HL-60 (cell line): ENCODE measurements around the gene NEAT1.

Experiments used
- GABPA ChIP-seq: IDR thresholded peaks from 2 replicates; pipeline ENCODE4 v1.6.1; 2012; ENCODE audit warnings: low read depth
- POLR2AphosphoS5 ChIP-seq: IDR thresholded peaks from 2 replicates; pipeline ENCODE4 v1.6.1; 2012; ENCODE audit warnings: low read depth
- REST ChIP-seq: IDR thresholded peaks from 2 replicates; pipeline ENCODE4 v1.6.1; 2012; ENCODE audit warnings: low read depth; ENCODE audit not compliant: insufficient replicate concordance
- TF ChIP-seq, protein P1 (sequence below): IDR thresholded peaks from one replicate; pipeline ENCODE4 v1.5.1; 2011; ENCODE audit warnings: low read length, control low read depth, inconsistent platforms; ENCODE audit not compliant: insufficient read depth

DNA sequence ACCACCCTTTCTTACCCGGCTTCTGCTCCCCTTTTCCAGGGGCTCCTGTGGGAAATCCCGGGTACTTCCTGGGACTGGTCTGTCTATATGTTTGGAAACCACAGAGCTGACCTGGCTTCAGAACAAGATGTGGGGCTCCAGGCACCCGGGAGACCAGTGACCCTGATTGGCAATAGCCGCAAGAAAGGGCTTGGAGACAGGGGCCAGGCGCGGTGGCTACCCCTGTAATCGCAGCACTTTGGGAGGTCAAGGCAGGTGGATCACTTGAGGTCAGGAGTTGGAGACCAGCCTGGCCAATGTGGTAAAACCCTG, 3.2 kb upstream of the NEAT1 start:
- TF ChIP-seq, protein P1, sequence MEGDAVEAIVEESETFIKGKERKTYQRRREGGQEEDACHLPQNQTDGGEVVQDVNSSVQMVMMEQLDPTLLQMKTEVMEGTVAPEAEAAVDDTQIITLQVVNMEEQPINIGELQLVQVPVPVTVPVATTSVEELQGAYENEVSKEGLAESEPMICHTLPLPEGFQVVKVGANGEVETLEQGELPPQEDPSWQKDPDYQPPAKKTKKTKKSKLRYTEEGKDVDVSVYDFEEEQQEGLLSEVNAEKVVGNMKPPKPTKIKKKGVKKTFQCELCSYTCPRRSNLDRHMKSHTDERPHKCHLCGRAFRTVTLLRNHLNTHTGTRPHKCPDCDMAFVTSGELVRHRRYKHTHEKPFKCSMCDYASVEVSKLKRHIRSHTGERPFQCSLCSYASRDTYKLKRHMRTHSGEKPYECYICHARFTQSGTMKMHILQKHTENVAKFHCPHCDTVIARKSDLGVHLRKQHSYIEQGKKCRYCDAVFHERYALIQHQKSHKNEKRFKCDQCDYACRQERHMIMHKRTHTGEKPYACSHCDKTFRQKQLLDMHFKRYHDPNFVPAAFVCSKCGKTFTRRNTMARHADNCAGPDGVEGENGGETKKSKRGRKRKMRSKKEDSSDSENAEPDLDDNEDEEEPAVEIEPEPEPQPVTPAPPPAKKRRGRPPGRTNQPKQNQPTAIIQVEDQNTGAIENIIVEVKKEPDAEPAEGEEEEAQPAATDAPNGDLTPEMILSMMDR = no peak
- TF ChIP-seq POLR2AphosphoS5 = no peak
- TF ChIP-seq REST = no peak
- no peak for TF ChIP-seq GABPA
